ENCODE data around the gene ST14.

DNA sequence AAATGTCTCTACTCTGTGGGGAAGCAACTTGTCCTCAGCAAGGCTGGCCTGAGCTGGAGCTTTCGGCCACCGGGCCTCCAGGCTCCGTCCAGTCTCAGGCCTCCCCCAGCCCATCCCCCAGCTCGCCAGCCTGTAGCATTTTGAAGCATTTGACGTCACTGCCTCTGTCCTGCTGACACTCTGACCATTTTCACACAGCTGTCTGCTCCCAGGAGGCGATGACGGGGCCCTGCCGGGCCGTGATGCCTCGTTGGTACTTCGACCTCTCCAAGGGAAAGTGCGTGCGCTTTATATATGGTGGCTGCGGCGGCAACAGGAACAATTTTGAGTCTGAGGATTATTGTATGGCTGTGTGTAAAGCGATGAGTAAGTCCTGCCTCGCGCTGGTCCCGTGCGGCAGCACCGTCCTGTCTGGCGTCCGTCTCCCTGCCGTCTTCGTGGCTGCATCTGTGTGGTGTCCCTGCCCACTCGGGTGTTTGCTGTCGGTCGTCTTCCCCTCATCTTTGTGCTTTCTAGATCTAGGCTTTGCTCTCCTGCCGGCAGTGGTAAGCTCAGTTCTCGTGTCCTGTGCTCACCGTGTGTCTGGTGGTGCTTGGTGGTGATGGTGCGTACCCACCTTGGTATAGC, 36.1 kb upstream of the ST14 start:
- TF ChIP-seq, protein P1, sequence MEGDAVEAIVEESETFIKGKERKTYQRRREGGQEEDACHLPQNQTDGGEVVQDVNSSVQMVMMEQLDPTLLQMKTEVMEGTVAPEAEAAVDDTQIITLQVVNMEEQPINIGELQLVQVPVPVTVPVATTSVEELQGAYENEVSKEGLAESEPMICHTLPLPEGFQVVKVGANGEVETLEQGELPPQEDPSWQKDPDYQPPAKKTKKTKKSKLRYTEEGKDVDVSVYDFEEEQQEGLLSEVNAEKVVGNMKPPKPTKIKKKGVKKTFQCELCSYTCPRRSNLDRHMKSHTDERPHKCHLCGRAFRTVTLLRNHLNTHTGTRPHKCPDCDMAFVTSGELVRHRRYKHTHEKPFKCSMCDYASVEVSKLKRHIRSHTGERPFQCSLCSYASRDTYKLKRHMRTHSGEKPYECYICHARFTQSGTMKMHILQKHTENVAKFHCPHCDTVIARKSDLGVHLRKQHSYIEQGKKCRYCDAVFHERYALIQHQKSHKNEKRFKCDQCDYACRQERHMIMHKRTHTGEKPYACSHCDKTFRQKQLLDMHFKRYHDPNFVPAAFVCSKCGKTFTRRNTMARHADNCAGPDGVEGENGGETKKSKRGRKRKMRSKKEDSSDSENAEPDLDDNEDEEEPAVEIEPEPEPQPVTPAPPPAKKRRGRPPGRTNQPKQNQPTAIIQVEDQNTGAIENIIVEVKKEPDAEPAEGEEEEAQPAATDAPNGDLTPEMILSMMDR (IDR thresholded peaks at IDR 0.05): no peak
- TF ChIP-seq ZFX (IDR thresholded peaks at IDR 0.05; ENCODE audit: borderline replicate concordance): no peak

All from 22Rv1 (cell line).